HG02885 (cell line): ENCODE measurements around the gene MBP.

ENCODE experiments used
- ATAC-seq: cut with Tn5 transposase; IDR thresholded peaks from one replicate; pipeline ENCODE4 v1.9.1; 2021; ENCODE audit warnings: mild to moderate bottlenecking; ENCODE audit not compliant: unreplicated experiment, poor library complexity

Gene MBP

GRCh38 chr18:77013811-77014521 is 118.6 kb downstream of the MBP start:
- no peak for ATAC-seq

GRCh38 chr18:77012806-77013541 is 119.6 kb downstream of the MBP start:
- ATAC-seq, result no peak

- no peak for ATAC-seq
Measured at GRCh38 chr18:77012120-77012519, 120.5 kb downstream of the MBP start.

GRCh38 chr18:77009675-77010074 is 122.9 kb downstream of the MBP start:
- no peak for ATAC-seq

GRCh38 chr18:77008576-77009315 is 123.8 kb downstream of the MBP start:
- ATAC-seq, result no peak

- no peak for ATAC-seq
Measured at GRCh38 chr18:77008006-77008405, 124.6 kb downstream of the MBP start.

- ATAC-seq, result no peak
Measured at GRCh38 chr18:77007251-77007650, 125.3 kb downstream of the MBP start.

GRCh38 chr18:77006305-77007175 is 126.0 kb downstream of the MBP start:
- ATAC-seq, result no peak

- ATAC-seq, result no peak
Measured at GRCh38 chr18:77005651-77006195, 126.9 kb downstream of the MBP start.

- no peak for ATAC-seq
Measured at GRCh38 chr18:77004555-77005380, 127.8 kb downstream of the MBP start.

- no peak for ATAC-seq
Measured at GRCh38 chr18:77003316-77003715, 129.3 kb downstream of the MBP start.

- no peak for ATAC-seq
Measured at GRCh38 chr18:77002496-77002895, 130.1 kb downstream of the MBP start.

GRCh38 chr18:77001979-77002378 is 130.6 kb downstream of the MBP start:
- ATAC-seq, result no peak

- no peak for ATAC-seq
Measured at GRCh38 chr18:77001041-77001440, 131.5 kb downstream of the MBP start.

- ATAC-seq, result no peak
Measured at GRCh38 chr18:77000527-77000926, 132.1 kb downstream of the MBP start.

GRCh38 chr18:76999077-76999476 is 133.5 kb downstream of the MBP start:
- no peak for ATAC-seq

GRCh38 chr18:76997951-76998808 is 134.4 kb downstream of the MBP start:
- no peak for ATAC-seq

- ATAC-seq, result no peak
Measured at GRCh38 chr18:76996429-76996828, 136.2 kb downstream of the MBP start.
